CD4-positive, alpha-beta T cell treated with Interleukin-2 at 100 ng/mL for 4 hours (primary cell): Measurements from ENCODE around the gene IL25.
"Not testable (repeated sequence)": the region's sequence is repeated elsewhere in the genome, so short reads cannot be mapped to it uniquely, and the experiment has no call there.

ENCODE experiments used
- DNase-seq: peaks from one replicate; pipeline ENCODE4 v3.0.0-alpha.2; 2020; ENCODE audit warnings: low spot score

IL25 gene

DNA sequence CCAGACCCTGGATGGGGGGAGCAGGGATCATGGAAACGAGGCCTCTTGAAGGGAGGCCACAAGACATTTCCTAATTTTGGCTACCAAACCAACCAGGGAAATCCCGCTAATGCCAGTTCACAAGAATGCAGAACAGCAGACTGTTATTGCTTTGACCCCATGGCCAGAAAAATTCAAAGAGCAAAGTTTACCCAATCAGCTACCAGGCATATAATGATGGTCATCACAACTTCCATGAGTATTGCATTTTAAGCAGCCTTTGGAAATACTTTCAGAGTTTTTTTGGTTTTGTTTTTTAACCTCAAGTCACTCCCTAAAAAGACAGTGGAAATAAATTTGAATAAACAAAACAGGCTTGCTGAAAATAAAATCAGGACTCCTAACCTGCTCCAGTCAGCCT is at the start of gene IL25:
Gene IL25 (plus strand): TSS at position 301 of the 400 bp plus-strand sequence.
- no peak for DNase-seq

- no peak for DNase-seq
Measured at GRCh38 chr14:23323838-23324454, 48.7 kb upstream of the IL25 start.

GRCh38 chr14:23324455-23324846 is 48.2 kb upstream of the IL25 start:
- DNase-seq = no peak

DNA sequence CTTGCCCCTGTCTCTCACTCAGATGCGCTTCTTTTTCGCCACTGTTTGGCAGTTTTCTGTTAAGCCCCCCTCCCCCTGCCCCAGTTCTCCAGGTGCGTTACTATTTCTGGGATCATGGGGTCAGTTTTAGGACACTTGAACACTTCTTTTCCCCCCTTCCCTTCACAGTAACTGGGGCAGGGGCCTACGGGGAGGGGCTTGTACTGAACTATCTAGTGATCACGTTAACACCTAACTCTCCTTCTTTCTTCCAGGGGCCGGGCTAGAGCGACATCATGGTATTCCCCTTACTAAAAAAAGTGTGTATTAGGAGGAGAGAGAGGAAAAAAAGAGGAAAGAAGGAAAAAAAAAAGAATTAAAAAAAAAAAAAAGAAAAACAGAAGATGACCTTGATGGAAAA is 47.6 kb upstream of the IL25 start:
- DNase-seq = no peak

GRCh38 chr14:23325746-23326145 is 46.9 kb upstream of the IL25 start:
- not testable (repeated sequence) for DNase-seq

DNA sequence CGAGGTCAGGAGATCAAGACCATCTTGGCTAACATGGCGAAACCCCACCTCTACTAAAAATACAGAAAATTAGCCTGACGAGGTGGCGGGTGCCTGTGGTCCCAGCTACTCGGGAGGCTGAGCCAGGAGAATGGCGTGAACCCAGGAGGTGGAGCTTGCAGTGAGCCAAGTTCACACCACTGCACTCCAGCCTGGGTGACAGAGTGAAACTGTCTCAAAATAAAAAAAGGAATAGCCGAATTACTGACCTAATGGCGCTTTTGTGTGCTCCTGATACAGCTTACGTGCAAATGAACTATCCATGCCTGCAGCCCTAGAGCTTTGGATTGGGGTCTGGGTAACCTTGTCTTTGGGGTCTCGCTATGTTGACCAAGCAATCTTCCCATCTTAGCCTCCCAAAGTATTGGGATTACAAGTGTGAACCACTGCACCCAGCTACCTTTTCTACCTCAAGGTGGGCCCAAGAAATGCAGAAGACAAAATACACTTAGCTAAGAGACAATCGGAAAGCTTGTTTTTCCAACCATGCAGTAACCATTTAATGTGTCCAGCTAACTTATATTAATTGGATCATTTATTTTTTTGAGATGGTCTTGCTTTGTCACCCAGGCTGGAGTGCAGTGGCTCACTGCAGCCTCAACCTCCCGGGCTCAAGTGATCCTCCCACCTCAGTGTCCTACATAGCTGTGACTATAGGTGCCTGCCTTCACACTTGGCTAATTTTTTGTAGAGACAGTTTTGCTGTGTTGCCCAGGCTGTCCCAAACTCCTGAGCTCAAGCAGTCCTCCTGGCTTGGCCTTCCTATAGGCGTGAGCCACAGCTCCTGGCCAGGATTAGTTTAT is 45.9 kb upstream of the IL25 start:
- DNase-seq = no peak

- peak; percentile 79 for DNase-seq
Measured at GRCh38 chr14:23327947-23328744, 44.5 kb upstream of the IL25 start.

DNA sequence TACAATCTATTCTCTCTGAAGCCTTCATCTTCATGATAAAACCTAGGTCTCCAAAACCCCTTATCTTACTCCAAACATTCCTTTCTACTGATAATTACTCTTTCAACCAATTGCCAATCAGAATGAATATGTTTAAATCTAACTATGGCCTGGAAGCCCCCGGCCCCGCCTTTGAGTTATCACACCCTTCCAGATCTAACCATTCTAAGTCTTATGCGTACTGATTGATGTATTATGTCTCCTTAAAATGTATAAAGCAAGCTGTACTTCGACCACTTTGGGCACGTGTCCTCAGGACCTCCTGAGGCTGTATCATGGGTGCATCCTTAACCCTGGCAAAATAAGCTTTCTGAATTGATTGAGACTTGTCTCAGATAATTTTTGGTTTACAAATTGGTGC is 37.0 kb upstream of the IL25 start:
- DNase-seq = no peak

- no peak for DNase-seq
Measured at GRCh38 chr14:23339506-23340268, 32.9 kb upstream of the IL25 start.

- no peak for DNase-seq
Measured at GRCh38 chr14:23344481-23344880, 28.1 kb upstream of the IL25 start.

DNA sequence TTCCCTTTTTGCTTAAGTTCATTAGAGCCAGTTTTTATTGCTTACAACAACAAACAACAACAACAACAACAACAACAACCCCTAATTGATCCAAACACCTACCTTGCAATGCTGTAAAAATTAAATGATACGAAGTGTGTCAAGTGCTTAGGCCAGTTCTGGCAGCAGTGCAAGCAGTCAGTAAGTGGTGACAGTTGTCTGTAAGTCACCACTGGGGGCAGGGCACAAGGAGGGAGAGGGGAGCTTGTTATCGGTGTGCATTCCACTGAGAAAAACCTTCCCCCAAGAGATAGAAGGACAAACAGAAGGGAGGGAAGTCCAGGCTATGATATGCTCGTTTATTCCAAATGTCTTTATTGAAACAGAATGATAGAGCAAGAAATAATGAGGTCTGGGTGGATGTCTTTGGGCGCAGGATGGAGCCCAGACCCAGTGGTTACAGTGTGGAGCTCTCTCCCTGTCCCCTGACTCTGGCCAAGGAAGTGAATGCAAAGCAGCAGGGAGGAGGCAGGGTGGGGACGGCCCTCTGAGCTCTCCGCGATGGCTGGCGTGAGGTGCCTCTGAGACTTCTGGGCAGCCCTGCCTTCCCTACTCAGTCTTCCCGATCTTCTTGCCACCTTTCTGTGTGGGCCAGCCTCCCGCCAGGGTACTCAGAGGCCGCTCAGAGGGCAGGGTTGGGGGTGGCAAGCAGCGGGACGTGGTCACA is 26.5 kb upstream of the IL25 start:
- no peak for DNase-seq

GRCh38 chr14:23346693-23347405 is 25.8 kb upstream of the IL25 start:
- DNase-seq = no peak

- DNase-seq = no peak
Measured at GRCh38 chr14:23347406-23348296, 25.0 kb upstream of the IL25 start.

- no peak for DNase-seq
Measured at GRCh38 chr14:23348297-23348655, 24.3 kb upstream of the IL25 start.

DNA sequence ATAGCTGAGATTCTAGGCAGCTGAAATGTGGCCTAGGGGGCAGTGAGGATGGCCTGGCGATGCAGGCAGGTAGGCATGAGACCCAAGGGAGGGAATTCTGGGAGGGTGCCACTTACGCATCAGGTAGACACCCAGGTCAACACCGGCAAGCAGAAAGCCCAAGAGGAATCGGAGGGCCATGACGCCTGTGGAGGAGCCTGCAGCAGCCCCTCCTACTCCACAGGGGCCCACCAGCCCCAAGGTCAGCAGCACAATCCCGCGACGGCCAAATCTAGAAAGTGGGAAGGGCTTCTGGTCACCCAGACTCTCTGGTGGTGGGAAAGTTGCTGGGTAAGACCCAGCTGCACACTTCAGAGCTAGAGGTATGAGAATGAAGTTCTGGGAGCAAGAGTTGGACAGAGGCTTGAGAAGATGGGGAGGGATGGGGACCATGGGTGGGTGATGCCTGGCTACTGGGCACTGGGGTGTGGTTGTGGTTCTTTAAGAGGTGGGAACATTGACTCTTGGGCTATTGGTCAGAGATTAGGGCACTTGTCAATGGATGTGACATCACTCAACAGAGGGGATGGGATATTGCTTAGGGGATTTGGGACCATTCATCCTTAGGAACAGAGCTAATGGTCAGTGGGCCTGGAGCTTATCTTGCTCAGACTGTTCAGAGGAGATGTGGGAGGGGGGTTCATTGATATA is 23.3 kb upstream of the IL25 start:
- DNase-seq = no peak

GRCh38 chr14:23351681-23352505 is 20.7 kb upstream of the IL25 start:
- DNase-seq = no peak

- peak; percentile 28 for DNase-seq
Measured at GRCh38 chr14:23352506-23353432, 19.8 kb upstream of the IL25 start, which contains the start of gene SLC22A17. Gene SLC22A17 (minus strand): TSS chr14:23352887.
